ENCODE measurements around the gene HOXB3.

Gene HOXB3

GRCh38 chr17:48589831-48590606 lies at the start of gene HOXB3:
Gene HOXB3, minus strand, starts transcription at chr17:48590241. Its CDS starts 37,767 bp downstream, at chr17:48552474.
- DNase-seq (ENCODE audit: low read depth in 2 of 2) = no peak

- no peak for DNase-seq (ENCODE audit: low read depth in 2 of 2)
Measured at GRCh38 chr17:48639136-48639535, 49.1 kb upstream of the HOXB3 start.

- no peak for DNase-seq (ENCODE audit: low read depth in 2 of 2)
Measured at GRCh38 chr17:48637323-48638260, 47.6 kb upstream of the HOXB3 start.

GRCh38 chr17:48636177-48637018 lies 46.4 kb upstream of the HOXB3 start:
- peak; percentile 64 to 83 for DNase-seq (ENCODE audit: low read depth in 2 of 2)

GRCh38 chr17:48634493-48635208 lies 44.6 kb upstream of the HOXB3 start:
- DNase-seq (ENCODE audit: low read depth in 2 of 2) = no peak

GRCh38 chr17:48633266-48633677 lies 43.2 kb upstream of the HOXB3 start:
- no peak for DNase-seq (ENCODE audit: low read depth in 2 of 2)

- DNase-seq (ENCODE audit: low read depth in 2 of 2) = no peak
Measured at GRCh38 chr17:48632579-48633265, 42.7 kb upstream of the HOXB3 start.

- DNase-seq (ENCODE audit: low read depth in 2 of 2) = no peak
Measured at GRCh38 chr17:48631693-48632578, 41.9 kb upstream of the HOXB3 start.

GRCh38 chr17:48630925-48631692 lies 41.1 kb upstream of the HOXB3 start:
- no peak for DNase-seq (ENCODE audit: low read depth in 2 of 2)

- DNase-seq (ENCODE audit: low read depth in 2 of 2) = no peak
Measured at GRCh38 chr17:48630009-48630924, 40.2 kb upstream of the HOXB3 start.

GRCh38 chr17:48629411-48629759 lies 39.3 kb upstream of the HOXB3 start:
- no peak for DNase-seq (ENCODE audit: low read depth in 2 of 2)

- DNase-seq (ENCODE audit: low read depth in 2 of 2) = no peak
Measured at GRCh38 chr17:48628649-48629410, 38.8 kb upstream of the HOXB3 start.

- DNase-seq (ENCODE audit: low read depth in 2 of 2) = no peak
Measured at GRCh38 chr17:48627623-48628521, 37.8 kb upstream of the HOXB3 start.

GRCh38 chr17:48627118-48627597 lies 37.1 kb upstream of the HOXB3 start:
- no peak for DNase-seq (ENCODE audit: low read depth in 2 of 2)

GRCh38 chr17:48626245-48627117 lies 36.4 kb upstream of the HOXB3 start, which contains the start of gene HOXB9:
Gene HOXB9, minus strand, starts transcription at chr17:48626358. Its CDS starts 89 bp downstream, at chr17:48626269.
- no peak for DNase-seq (ENCODE audit: low read depth in 2 of 2)
